DND-41 (cell line): Measurements from ENCODE around the gene EPHB1.

Experiments used
- ATAC-seq: fragments of 200-7000 bp; cut with Tn5 transposase; 3 replicates; pipeline ENCODE4 v1.9.1; 2021; ENCODE audit warnings: low read depth; ENCODE audit not compliant: insufficient read depth
- DNase-seq: peaks from one replicate; pipeline ENCODE4 v3.0.0-alpha.2; 2020
- H2AFZ ChIP-seq: 2 replicates; pipeline ENCODE4 v1.6.0; 2012; ENCODE audit warnings: low read depth, low read length
- H3K27ac ChIP-seq: 2 replicates; pipeline ENCODE4 v1.5.1; 2012; ENCODE audit warnings: low read length, inconsistent platforms
- H3K27me3 ChIP-seq: fragments of 200-600 bp; sonication (generic); 2 replicates; pipeline ENCODE4 v1.6.0; 2012; ENCODE audit warnings: low read length, mild to moderate bottlenecking, inconsistent platforms; ENCODE audit not compliant: insufficient read depth, poor library complexity
- H3K36me3 ChIP-seq: 2 replicates; pipeline ENCODE4 v1.5.1; 2012; ENCODE audit warnings: low read length, inconsistent platforms; ENCODE audit not compliant: insufficient read depth
- H3K4me1 ChIP-seq: 2 replicates; pipeline ENCODE4 v1.5.1; 2012; ENCODE audit warnings: mild to moderate bottlenecking, low read length; ENCODE audit not compliant: insufficient read depth
- H3K4me2 ChIP-seq: 2 replicates; pipeline ENCODE4 v1.6.0; 2012; ENCODE audit warnings: mild to moderate bottlenecking, moderate library complexity, low read length, inconsistent platforms; ENCODE audit not compliant: insufficient read depth
- H3K4me3 ChIP-seq, 2 experiments: fragments of 200-600 bp in 1 of 2; shearing (Covaris generic) in 1 of 2; 2 replicates each; pipeline ENCODE4 v1.5.1; 2012 to 2016; ENCODE audit warnings: inconsistent platforms in 2 of 2, low read length in 2 of 2, mild to moderate bottlenecking in 2 of 2, low read depth in 1 of 2, moderate library complexity in 1 of 2
- H3K79me2 ChIP-seq: 2 replicates; pipeline ENCODE4 v1.6.0; 2012; ENCODE audit warnings: low read length, inconsistent platforms; ENCODE audit not compliant: insufficient read depth
- H3K9ac ChIP-seq: 2 replicates; pipeline ENCODE4 v1.6.0; 2012; ENCODE audit warnings: low read depth, mild to moderate bottlenecking, inconsistent platforms, low read length, moderate library complexity
- H3K9me3 ChIP-seq: 2 replicates; pipeline ENCODE4 v1.5.1; 2012; ENCODE audit warnings: low read length, moderate library complexity, mild to moderate bottlenecking, inconsistent platforms; ENCODE audit not compliant: insufficient read depth, severe bottlenecking
- H4K20me1 ChIP-seq: 2 replicates; pipeline ENCODE4 v1.6.0; 2012; ENCODE audit warnings: low read length; ENCODE audit not compliant: insufficient read depth
- EZH2 ChIP-seq: IDR thresholded peaks from 3 replicates; pipeline ENCODE4 v1.6.1; 2012; ENCODE audit warnings: borderline replicate concordance, low read depth, mild to moderate bottlenecking, moderate library complexity, low read length, inconsistent platforms; ENCODE audit not compliant: severe bottlenecking
- TF ChIP-seq, protein P1 (sequence below): IDR thresholded peaks from 2 replicates; pipeline ENCODE4 v1.5.1; 2012; ENCODE audit warnings: borderline replicate concordance, low read length, moderate library complexity, mild to moderate bottlenecking; ENCODE audit not compliant: poor library complexity, severe bottlenecking; ENCODE audit errors: extremely low read depth

EPHB1 gene

DNA sequence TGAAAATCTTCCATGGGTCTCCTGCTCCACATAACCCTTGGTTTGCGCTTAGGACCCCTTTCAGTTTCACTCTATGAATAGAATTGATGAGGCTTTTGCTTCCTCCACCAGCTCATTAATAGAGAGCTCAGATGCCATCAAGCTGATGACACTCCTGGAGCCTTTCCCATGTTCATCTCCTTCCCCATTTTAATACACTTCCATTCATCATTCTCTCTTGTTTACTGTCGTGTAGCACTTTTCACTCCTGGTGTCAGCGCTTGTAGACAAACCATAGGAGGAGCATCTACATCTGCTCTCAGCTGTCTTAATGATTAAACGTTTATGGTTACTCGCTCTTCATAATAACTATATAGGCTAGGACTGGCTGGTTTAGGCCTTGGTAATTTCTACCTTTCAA, 363.5 kb downstream of the EPHB1 start:
- H3K4me2 ChIP-seq = no peak overlapping the region
- H3K79me2 ChIP-seq = no peaks in the 10 kb centered on the region
- no peaks in the 10 kb centered on the region for H3K36me3 ChIP-seq
- no peaks in the 10 kb centered on the region for H3K27me3 ChIP-seq
- no peak overlapping the region for H3K4me3 ChIP-seq
- DNase-seq (no peak), ATAC-seq (no peak)
- no peak overlapping the region for H3K27ac ChIP-seq
- no peak overlapping the region for H3K9ac ChIP-seq
- TF ChIP-seq EZH2 = no peak
- TF ChIP-seq, protein P1, sequence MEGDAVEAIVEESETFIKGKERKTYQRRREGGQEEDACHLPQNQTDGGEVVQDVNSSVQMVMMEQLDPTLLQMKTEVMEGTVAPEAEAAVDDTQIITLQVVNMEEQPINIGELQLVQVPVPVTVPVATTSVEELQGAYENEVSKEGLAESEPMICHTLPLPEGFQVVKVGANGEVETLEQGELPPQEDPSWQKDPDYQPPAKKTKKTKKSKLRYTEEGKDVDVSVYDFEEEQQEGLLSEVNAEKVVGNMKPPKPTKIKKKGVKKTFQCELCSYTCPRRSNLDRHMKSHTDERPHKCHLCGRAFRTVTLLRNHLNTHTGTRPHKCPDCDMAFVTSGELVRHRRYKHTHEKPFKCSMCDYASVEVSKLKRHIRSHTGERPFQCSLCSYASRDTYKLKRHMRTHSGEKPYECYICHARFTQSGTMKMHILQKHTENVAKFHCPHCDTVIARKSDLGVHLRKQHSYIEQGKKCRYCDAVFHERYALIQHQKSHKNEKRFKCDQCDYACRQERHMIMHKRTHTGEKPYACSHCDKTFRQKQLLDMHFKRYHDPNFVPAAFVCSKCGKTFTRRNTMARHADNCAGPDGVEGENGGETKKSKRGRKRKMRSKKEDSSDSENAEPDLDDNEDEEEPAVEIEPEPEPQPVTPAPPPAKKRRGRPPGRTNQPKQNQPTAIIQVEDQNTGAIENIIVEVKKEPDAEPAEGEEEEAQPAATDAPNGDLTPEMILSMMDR = no peak
- no peaks in the 10 kb centered on the region for H4K20me1 ChIP-seq
- no peaks in the 10 kb centered on the region for H3K9me3 ChIP-seq
- H2AFZ ChIP-seq = no peak overlapping the region
- no peaks in the 10 kb centered on the region for H3K4me1 ChIP-seq

DNA sequence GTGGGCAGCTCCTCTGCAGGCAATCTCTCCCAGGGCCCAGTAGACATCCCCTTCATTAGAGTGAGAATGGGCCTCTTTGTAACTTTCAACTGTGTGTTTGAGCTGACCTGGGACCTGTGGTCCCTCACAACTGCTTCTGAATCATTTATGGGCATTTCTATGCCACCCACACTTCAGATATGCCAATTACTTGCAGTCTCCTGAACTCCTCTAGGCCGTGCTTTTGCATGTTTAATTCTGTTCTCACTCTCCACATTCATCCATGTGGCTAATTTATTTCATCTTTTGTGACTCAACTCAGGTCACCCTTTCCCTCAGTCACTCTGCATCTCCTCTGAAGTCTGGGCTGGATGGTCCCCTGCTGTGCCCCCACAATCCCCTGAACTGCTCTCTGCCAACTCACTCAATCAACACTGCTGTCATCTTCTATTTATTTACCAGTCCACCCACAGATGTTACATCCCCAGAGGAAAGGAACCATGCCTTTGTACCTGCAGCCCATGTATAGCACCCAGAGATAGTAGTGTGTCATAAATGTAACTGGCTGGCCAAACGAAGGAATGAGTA, 364.7 kb downstream of the EPHB1 start:
- H3K9me3 ChIP-seq = no peaks in the 10 kb centered on the region
- no peak overlapping the region for H2AFZ ChIP-seq
- DNase-seq (no peak), ATAC-seq (no peak)
- TF ChIP-seq EZH2 = no peak
- TF ChIP-seq, protein P1 = no peak
- no peak overlapping the region for H3K27ac ChIP-seq
- no peak overlapping the region for H3K4me2 ChIP-seq
- no peaks in the 10 kb centered on the region for H3K79me2 ChIP-seq
- H3K36me3 ChIP-seq = no peaks in the 10 kb centered on the region
- H4K20me1 ChIP-seq = no peaks in the 10 kb centered on the region
- no peaks in the 10 kb centered on the region for H3K4me1 ChIP-seq
- H3K27me3 ChIP-seq = no peaks in the 10 kb centered on the region
- no peak overlapping the region for H3K9ac ChIP-seq
- H3K4me3 ChIP-seq = no peak overlapping the region

- H3K27ac ChIP-seq = no peak overlapping the region
- no peaks in the 10 kb centered on the region for H3K79me2 ChIP-seq
- TF ChIP-seq EZH2 = no peak
- TF ChIP-seq, protein P1 = no peak
- no peaks in the 10 kb centered on the region for H3K27me3 ChIP-seq
- H3K36me3 ChIP-seq = no peaks in the 10 kb centered on the region
- H3K9ac ChIP-seq = no peak overlapping the region
- no peaks in the 10 kb centered on the region for H3K9me3 ChIP-seq
- no peak overlapping the region for H2AFZ ChIP-seq
- H3K4me2 ChIP-seq = no peak overlapping the region
- H4K20me1 ChIP-seq = no peaks in the 10 kb centered on the region
- H3K4me3 ChIP-seq = no peak overlapping the region
- ATAC-seq (no peak), DNase-seq (no peak)
- no peaks in the 10 kb centered on the region for H3K4me1 ChIP-seq
These were observed 366.4 kb downstream of the EPHB1 start for GRCh38 chr3:135161425-135161824.

GRCh38 chr3:135163701-135164100, 368.6 kb downstream of the EPHB1 start:
- H3K4me1 ChIP-seq = no peaks in the 10 kb centered on the region
- DNase-seq (no peak), ATAC-seq (no peak)
- H3K79me2 ChIP-seq = no peaks in the 10 kb centered on the region
- H3K36me3 ChIP-seq = no peaks in the 10 kb centered on the region
- no peaks in the 10 kb centered on the region for H3K27me3 ChIP-seq
- no peaks in the 10 kb centered on the region for H3K9me3 ChIP-seq
- no peak overlapping the region for H2AFZ ChIP-seq
- H3K4me2 ChIP-seq = no peak overlapping the region
- H3K4me3 ChIP-seq = no peak overlapping the region
- no peak overlapping the region for H3K9ac ChIP-seq
- no peak overlapping the region for H3K27ac ChIP-seq
- no peak for TF ChIP-seq EZH2
- TF ChIP-seq, protein P1 = no peak
- H4K20me1 ChIP-seq = no peaks in the 10 kb centered on the region
